AG09319 (cell line): Measurements from ENCODE around the gene CDH4.

ENCODE experiments used
- DNase-seq: peaks from one replicate; pipeline ENCODE4 v3.0.0-alpha.2; 2010; ENCODE audit warnings: low read depth; ENCODE audit errors: extremely low read depth
- CTCF ChIP-seq: IDR thresholded peaks from 2 replicates; pipeline ENCODE4 v1.5.1; 2011; ENCODE audit warnings: low read depth, mild to moderate bottlenecking, inconsistent platforms, low read length, moderate library complexity

Gene CDH4

GRCh38 chr20:61903575-61904340, 651.7 kb downstream of the CDH4 start:
- no peak for DNase-seq
- no peak for TF ChIP-seq CTCF

- no peak for DNase-seq
- TF ChIP-seq CTCF, result no peak
Measured at GRCh38 chr20:61904456-61904855, 652.4 kb downstream of the CDH4 start.

- no peak for TF ChIP-seq CTCF
- no peak for DNase-seq
Measured at GRCh38 chr20:61905781-61906523, 653.9 kb downstream of the CDH4 start.

GRCh38 chr20:61907081-61907891, 655.2 kb downstream of the CDH4 start:
- no peak for TF ChIP-seq CTCF
- no peak for DNase-seq

- TF ChIP-seq CTCF, result no peak
- DNase-seq, result no peak
Measured at GRCh38 chr20:61908057-61909026, 656.3 kb downstream of the CDH4 start.

GRCh38 chr20:61909028-61909427, 657.0 kb downstream of the CDH4 start:
- no peak for TF ChIP-seq CTCF
- DNase-seq, result no peak
